ENCODE data around the gene IL33. TPM values are rescaled to one million over a fixed set of nuclear protein-coding genes. Genes with fewer than 3 reads are reported as not detected.

IL33 gene
- total RNA-seq, 2 experiments from 2014 or later, result not detected

Other genes starting within 250 kb of the IL33 start
- 10 to 100 TPM; 19.0 to 19.5 TPM for gene RANBP6, start 200.2 kb upstream of the IL33 start, total RNA-seq
- gene TPD52L3, start 112.6 kb downstream of the IL33 start, total RNA-seq, result not detected
- 10 to 100 TPM; 62.7 to 71.5 TPM for gene UHRF2, start 197.4 kb downstream of the IL33 start, total RNA-seq